Glutamatergic neuron (in vitro differentiated cells): ENCODE data around the gene RMI2. TPM values are rescaled to one million over a fixed set of nuclear protein-coding genes. Genes with fewer than 3 reads are reported as not detected.
"Not testable (repeated sequence)": the region's sequence is repeated elsewhere in the genome, so short reads cannot be mapped to it uniquely, and the experiment has no call there.

ENCODE experiments used
- DNase-seq: peaks from one replicate; pipeline ENCODE4 v3.0.0; 2022
- H3K27ac Mint-ChIP-seq: one replicate; pipeline ENCODE4 v1.8.0; 2020; ENCODE audit warnings: mild to moderate bottlenecking, mixed read lengths, inconsistent platforms; ENCODE audit not compliant: unreplicated experiment
- H3K27me3 Mint-ChIP-seq: one replicate; pipeline ENCODE4 v1.8.0; 2020; ENCODE audit warnings: mild to moderate bottlenecking, moderate library complexity, mixed read lengths, inconsistent platforms; ENCODE audit not compliant: unreplicated experiment
- H3K36me3 Mint-ChIP-seq: one replicate; pipeline ENCODE4 v1.8.0; 2020; ENCODE audit warnings: mild to moderate bottlenecking, mixed read lengths, inconsistent platforms; ENCODE audit not compliant: unreplicated experiment
- H3K4me1 Mint-ChIP-seq: one replicate; pipeline ENCODE4 v1.8.0; 2020; ENCODE audit warnings: mild to moderate bottlenecking, low read depth, mixed read lengths, inconsistent platforms; ENCODE audit not compliant: unreplicated experiment
- H3K4me3 Mint-ChIP-seq: one replicate; pipeline ENCODE4 v1.8.0; 2020; ENCODE audit warnings: mild to moderate bottlenecking, mixed read lengths, inconsistent platforms; ENCODE audit not compliant: unreplicated experiment
- H3K9me3 Mint-ChIP-seq: one replicate; pipeline ENCODE4 v1.8.0; 2020; ENCODE audit warnings: mild to moderate bottlenecking, moderate library complexity, mixed read lengths, inconsistent platforms; ENCODE audit not compliant: unreplicated experiment
- total RNA-seq: library from RNA; stranded (reverse); fragmentation: NEBNext Ultra II Directional; extraction: Animal tissue kit (Norgen Biotek cat#: 25700); gene quantifications from one replicate; pipeline ENCODE4 v1.2.1, GENCODE V29; 2021; ENCODE audit not compliant: unreplicated experiment
- TF ChIP-seq, protein P1 (sequence below): fragments of 200-600 bp; sonication (generic); IDR thresholded peaks from one replicate; pipeline ENCODE4 v1.5.0; 2021; ENCODE audit not compliant: partially characterized antibody, unreplicated experiment

RMI2 gene
- total RNA-seq, 1 donor from 2014 or later, result 4.2 TPM

GRCh38 chr16:11377154-11377553 lies 31.9 kb downstream of the RMI2 start:
- Mint-ChIP-seq H3K36me3 (no peaks in the 10 kb centered on the region), H3K4me1 (no peaks in the 10 kb centered on the region), H3K27ac (no peak overlapping the region), H3K4me3 (no peak overlapping the region), H3K9me3 (no peaks in the 10 kb centered on the region), H3K27me3 (no peaks in the 10 kb centered on the region)
- TF ChIP-seq, protein P1, sequence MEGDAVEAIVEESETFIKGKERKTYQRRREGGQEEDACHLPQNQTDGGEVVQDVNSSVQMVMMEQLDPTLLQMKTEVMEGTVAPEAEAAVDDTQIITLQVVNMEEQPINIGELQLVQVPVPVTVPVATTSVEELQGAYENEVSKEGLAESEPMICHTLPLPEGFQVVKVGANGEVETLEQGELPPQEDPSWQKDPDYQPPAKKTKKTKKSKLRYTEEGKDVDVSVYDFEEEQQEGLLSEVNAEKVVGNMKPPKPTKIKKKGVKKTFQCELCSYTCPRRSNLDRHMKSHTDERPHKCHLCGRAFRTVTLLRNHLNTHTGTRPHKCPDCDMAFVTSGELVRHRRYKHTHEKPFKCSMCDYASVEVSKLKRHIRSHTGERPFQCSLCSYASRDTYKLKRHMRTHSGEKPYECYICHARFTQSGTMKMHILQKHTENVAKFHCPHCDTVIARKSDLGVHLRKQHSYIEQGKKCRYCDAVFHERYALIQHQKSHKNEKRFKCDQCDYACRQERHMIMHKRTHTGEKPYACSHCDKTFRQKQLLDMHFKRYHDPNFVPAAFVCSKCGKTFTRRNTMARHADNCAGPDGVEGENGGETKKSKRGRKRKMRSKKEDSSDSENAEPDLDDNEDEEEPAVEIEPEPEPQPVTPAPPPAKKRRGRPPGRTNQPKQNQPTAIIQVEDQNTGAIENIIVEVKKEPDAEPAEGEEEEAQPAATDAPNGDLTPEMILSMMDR, result no peak
- no peak for DNase-seq

GRCh38 chr16:11378951-11379350 lies 33.7 kb downstream of the RMI2 start:
- not testable (repeated sequence) for H3K27me3 Mint-ChIP-seq, H3K4me3 Mint-ChIP-seq, H3K36me3 Mint-ChIP-seq, DNase-seq, H3K4me1 Mint-ChIP-seq, H3K27ac Mint-ChIP-seq, H3K9me3 Mint-ChIP-seq

DNA sequence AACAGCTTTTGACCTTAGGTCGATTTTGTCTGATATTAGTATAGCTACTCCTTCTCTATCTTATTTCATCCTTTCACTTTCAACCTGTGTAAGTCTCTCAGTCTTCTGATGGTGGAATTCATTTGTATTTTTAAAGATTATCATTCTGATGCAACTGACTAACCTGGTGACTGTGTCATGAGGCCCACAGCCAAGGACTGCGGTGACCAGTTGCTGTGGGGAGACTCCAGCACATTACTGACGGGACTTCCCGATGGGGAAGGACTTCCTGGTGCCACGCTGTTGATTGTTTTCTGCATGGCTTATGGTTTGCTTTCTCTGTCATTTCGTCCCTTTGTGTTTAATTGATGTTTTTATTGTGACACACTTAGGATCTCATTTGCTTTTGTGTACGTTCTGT lies 34.2 kb downstream of the RMI2 start:
- Mint-ChIP-seq H3K27me3 (peaks cover 1% of the 10 kb centered on the region), H3K36me3 (no peaks in the 10 kb centered on the region), H3K4me3 (no peak overlapping the region), H3K4me1 (no peaks in the 10 kb centered on the region), H3K9me3 (no peaks in the 10 kb centered on the region), H3K27ac (no peak overlapping the region)
- no peak for DNase-seq
- TF ChIP-seq, protein P1, result no peak

DNA sequence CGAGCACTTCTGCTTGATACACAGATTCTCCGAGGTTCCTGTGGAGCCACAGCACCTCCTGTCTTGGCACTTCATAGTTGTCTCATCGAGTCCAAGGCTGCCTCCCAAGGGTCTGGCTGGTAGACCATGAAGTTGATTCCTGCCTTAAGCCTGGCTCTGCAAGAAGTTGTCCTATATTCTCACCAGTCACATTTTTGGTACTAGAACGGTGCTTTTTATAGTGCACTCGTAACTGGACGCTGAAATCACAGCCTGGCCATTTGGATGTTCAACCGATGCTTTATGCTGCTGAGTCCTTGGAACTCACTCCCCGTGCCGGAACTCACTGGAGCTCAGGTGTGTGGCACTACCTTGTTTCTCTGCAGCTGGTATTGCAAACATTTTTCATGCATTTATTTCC lies 35.6 kb downstream of the RMI2 start:
- H3K27me3 Mint-ChIP-seq, result peaks cover 1% of the 10 kb centered on the region
- no peaks in the 10 kb centered on the region for H3K36me3 Mint-ChIP-seq
- peak; percentile 4 for DNase-seq
- H3K4me3 Mint-ChIP-seq, result no peak overlapping the region
- TF ChIP-seq, protein P1, result no peak
- H3K9me3 Mint-ChIP-seq, result no peaks in the 10 kb centered on the region
- H3K4me1 Mint-ChIP-seq, result peaks cover 3% of the 10 kb centered on the region
- no peak overlapping the region for H3K27ac Mint-ChIP-seq

GRCh38 chr16:11383481-11384183 lies 38.4 kb downstream of the RMI2 start:
- H3K9me3 Mint-ChIP-seq, result no peaks in the 10 kb centered on the region
- H3K4me3 Mint-ChIP-seq, result no peak overlapping the region
- peaks cover 1% of the 10 kb centered on the region for H3K27me3 Mint-ChIP-seq
- no peak overlapping the region for H3K27ac Mint-ChIP-seq
- no peaks in the 10 kb centered on the region for H3K36me3 Mint-ChIP-seq
- TF ChIP-seq, protein P1, result no peak
- peaks cover 3% of the 10 kb centered on the region for H3K4me1 Mint-ChIP-seq
- DNase-seq, result peak; percentile 11
